Stimulated activated naive CD8-positive, alpha-beta T cell treated with anti-CD3 and anti-CD28 coated beads, Interleukin-15, Interleukin-2, amounts not matched to agents 100 ng/mL and 50 ng/mL, for 24 hours (primary cell): ENCODE measurements around the gene SMCO4.
"Not testable (repeated sequence)": the region's sequence is repeated elsewhere in the genome, so short reads cannot be mapped to it uniquely, and the experiment has no call there.

Experiments used
- H3K27ac Mint-ChIP-seq: one replicate; pipeline ENCODE4 v1.8.0; 2021; ENCODE audit warnings: mild to moderate bottlenecking, mixed read lengths
- H3K27me3 Mint-ChIP-seq: one replicate; pipeline ENCODE4 v1.8.0; 2021; ENCODE audit warnings: mixed read lengths
- H3K36me3 Mint-ChIP-seq: one replicate; pipeline ENCODE4 v1.8.0; 2021; ENCODE audit warnings: low read depth, mixed read lengths
- H3K4me1 Mint-ChIP-seq: one replicate; pipeline ENCODE4 v1.8.0; 2021; ENCODE audit warnings: low read depth, mixed read lengths
- H3K4me3 Mint-ChIP-seq: one replicate; pipeline ENCODE4 v1.8.0; 2021; ENCODE audit warnings: mild to moderate bottlenecking, mixed read lengths
- H3K9me3 Mint-ChIP-seq: one replicate; pipeline ENCODE4 v1.8.0; 2021; ENCODE audit warnings: mixed read lengths

The SMCO4 gene, protein sequence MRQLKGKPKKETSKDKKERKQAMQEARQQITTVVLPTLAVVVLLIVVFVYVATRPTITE

DNA sequence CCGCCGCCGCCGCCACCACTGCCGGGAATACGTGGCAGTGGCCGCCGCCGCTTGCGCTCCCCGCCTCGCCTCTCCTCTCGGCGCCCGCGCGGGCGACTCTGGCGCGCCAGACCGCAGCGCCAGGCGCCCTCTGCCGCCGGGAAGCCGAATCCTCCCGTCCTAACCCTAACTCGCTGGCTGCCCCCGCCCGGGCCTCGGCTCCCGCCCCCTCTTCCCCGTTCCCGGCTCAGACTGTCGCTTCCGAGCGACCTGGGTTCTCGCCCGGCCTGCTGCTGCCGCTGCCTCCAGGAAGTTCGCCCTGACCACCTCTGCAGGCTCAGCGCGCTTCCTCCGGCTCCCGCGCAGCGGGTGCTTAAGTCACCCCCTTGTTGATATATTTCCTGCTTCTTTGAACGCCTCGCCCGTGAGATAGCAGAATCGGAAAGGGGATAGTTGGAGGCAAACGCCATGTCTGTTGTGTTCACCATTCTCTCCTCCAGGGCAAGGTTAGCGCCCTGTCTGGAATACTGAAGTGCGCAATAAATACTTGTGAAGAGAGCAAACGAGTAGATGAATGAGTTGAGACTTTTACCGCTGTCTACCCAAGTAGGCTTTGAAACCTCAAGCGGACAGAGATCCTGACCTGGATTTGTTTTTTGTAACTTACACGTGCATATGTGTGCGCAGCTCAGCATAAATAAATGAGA is at the start of gene SMCO4:
SMCO4 (minus strand) TSS at position 100 of the 686 bp plus-strand sequence. CDS start 64,202 bp downstream, outside the sequence.
- Mint-ChIP-seq H3K27ac (peak within 1 kb of the TSS; percentile 60), H3K27me3 (peaks cover 10% of the 10 kb centered on the region), H3K4me1 (peaks cover 17% of the 10 kb centered on the region), H3K36me3 (no peaks in the 10 kb centered on the region), H3K9me3 (no peaks in the 10 kb centered on the region), H3K4me3 (peak within 1 kb of the TSS; percentile 87)

DNA sequence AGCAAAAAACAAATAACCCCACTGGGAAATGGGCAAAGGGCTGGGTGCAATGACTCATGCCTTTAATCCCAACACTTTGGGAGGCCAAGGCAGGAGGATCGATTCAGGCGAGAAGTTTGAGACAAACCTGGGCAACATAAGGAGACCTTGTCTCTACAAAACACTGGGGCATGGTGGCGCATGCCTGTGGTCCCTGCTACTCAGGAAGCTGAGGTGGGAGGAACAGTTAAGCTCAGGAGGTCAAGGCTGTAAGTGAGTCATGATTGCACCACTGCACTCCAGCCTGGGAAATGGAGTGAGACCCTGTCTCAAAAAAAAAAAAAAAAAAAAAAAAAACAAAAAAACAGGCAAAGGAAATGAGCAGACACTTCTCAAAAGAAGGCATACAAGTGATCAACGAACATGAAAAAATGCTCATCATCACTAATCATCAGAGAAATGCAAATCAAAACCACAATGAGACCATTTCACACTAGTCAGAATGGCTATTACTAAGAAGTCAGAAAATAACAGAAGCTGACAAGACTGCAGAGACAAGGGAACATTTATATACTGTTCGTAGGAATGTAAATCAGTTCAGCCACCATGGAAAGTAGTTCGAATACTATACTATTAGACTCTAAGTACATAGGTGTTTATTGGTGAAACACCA is 48.2 kb upstream of the SMCO4 start:
- H3K27ac Mint-ChIP-seq = no peak overlapping the region
- no peaks in the 10 kb centered on the region for H3K9me3 Mint-ChIP-seq
- H3K36me3 Mint-ChIP-seq = no peaks in the 10 kb centered on the region
- H3K27me3 Mint-ChIP-seq = peaks cover 13% of the 10 kb centered on the region
- no peak overlapping the region for H3K4me3 Mint-ChIP-seq
- no peaks in the 10 kb centered on the region for H3K4me1 Mint-ChIP-seq

DNA sequence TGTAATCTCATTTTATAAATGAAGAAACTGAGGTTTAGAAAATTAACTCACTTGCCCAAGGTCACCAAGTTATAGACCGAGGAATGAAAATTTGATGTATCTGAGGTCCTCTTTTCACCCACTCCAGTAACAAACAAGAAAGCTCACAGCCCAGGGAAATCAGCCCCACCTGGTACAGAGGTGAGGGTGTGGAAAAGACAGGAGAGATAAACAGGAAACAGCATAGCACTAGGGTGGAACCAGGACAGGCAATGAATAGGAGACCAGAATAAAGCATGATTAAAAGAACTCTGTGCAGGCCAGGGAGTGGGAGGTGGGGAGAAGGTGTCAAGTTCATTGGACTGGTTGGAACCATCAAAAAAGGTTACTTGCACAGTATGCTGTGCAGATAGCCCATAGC is 46.2 kb upstream of the SMCO4 start:
- no peaks in the 10 kb centered on the region for H3K36me3 Mint-ChIP-seq
- no peak overlapping the region for H3K27ac Mint-ChIP-seq
- peaks cover 14% of the 10 kb centered on the region for H3K27me3 Mint-ChIP-seq
- H3K4me1 Mint-ChIP-seq = no peaks in the 10 kb centered on the region
- H3K9me3 Mint-ChIP-seq = no peaks in the 10 kb centered on the region
- H3K4me3 Mint-ChIP-seq = no peak overlapping the region

DNA sequence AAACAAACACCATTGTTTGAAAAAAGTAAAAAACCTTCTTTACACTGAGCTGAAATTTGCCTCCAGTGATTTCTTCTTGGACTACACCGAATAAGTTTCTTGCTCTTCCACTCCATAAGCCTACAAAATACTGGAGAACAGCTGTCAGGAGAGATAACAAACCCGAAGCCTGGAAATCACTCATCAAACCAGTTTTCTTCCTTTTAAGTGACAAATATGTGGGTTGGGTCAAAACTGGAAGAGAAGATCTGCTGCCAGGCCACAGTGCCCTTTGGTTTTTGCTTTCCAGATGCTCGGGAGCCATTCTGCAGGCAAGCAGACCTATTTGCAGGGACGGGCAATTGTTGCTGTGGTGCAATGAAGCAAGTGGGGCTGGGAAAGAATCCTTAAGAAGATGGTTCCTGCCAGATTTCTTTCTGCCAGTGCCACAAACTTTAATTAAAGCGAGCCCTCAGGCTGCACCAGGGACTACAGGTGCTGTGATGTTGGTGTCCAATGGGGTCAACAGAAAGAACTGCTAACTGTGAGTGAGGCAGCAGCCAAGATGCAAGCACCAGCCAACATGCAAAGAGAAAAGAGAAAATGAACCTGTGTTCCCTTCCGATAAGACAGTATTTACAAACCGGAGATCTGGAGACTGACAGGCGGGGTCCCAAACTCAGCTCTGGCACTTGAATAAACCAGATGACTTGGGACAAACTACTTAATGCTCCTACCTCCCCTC is 44.8 kb upstream of the SMCO4 start:
- Mint-ChIP-seq H3K4me3 (no peak overlapping the region), H3K9me3 (no peaks in the 10 kb centered on the region), H3K27ac (no peak overlapping the region), H3K27me3 (peaks cover 23% of the 10 kb centered on the region), H3K36me3 (no peaks in the 10 kb centered on the region), H3K4me1 (no peaks in the 10 kb centered on the region)

DNA sequence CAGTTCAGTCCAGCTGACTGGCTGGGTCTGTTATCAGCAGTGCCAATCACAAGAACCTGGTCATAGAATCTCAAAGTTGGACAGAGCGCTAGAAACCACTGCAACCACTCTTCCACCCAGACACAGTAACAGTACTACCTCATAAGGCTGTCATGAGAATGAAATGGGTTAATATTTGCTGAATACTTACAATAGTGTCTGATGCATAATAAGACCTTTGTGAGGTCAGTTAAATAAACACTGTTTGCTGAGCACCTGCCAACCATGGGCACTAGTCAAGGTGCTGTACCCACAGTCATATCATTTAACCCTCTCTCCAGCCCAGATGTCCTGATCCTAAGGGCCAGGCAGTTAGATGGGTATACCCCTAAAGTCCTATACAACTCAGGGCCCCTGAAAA is 44.2 kb upstream of the SMCO4 start:
- H3K36me3 Mint-ChIP-seq, H3K27ac Mint-ChIP-seq, H3K4me3 Mint-ChIP-seq, H3K9me3 Mint-ChIP-seq, H3K4me1 Mint-ChIP-seq: not testable (repeated sequence)
- H3K27me3 Mint-ChIP-seq = peaks cover 28% of the 10 kb centered on the region

DNA sequence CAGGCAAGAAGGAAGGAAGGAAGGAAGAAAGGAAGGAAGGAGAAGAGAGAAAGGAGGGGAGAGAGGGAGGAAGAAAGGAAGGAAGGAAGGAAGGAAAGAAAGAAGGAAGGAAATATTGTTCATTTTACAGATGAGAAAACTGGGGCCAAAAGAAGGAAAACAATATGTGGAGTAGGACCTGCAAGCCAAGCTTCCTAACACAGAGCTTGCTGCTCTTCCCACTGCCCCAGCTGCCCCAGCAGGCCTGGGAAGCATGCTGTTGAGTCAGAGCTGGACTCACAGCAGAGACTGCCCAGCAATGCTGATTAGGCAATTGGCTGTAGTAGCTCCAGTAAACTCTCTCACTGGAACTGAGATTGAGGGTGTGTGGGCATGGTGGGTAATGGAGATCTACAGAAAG is 42.6 kb upstream of the SMCO4 start:
- Mint-ChIP-seq H3K27ac (no peak overlapping the region), H3K27me3 (peaks cover 33% of the 10 kb centered on the region), H3K4me1 (no peaks in the 10 kb centered on the region), H3K36me3 (no peaks in the 10 kb centered on the region), H3K9me3 (no peaks in the 10 kb centered on the region), H3K4me3 (no peak overlapping the region)

DNA sequence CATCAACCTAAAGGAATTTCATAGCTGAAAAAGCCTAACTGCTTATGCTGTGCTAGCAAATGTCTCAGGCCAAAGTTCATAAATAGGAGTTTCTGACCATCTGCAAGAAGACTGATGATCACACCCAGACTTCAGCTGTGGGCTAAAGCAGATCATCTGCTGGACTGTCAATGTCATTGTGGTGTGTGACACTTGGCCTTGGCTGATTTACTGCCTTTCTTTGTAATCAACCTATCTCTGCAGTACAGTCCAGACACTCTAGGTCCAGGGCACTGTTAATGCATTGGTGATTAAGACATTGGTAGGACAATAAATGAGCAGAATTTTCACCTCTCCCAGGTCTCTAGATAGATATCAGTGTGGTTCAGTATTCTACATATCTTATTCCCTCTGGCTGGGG is 40.3 kb upstream of the SMCO4 start:
- no peaks in the 10 kb centered on the region for H3K36me3 Mint-ChIP-seq
- no peaks in the 10 kb centered on the region for H3K4me1 Mint-ChIP-seq
- peaks cover 28% of the 10 kb centered on the region for H3K27me3 Mint-ChIP-seq
- peaks cover 7% of the 10 kb centered on the region for H3K9me3 Mint-ChIP-seq
- H3K4me3 Mint-ChIP-seq = no peak overlapping the region
- no peak overlapping the region for H3K27ac Mint-ChIP-seq

DNA sequence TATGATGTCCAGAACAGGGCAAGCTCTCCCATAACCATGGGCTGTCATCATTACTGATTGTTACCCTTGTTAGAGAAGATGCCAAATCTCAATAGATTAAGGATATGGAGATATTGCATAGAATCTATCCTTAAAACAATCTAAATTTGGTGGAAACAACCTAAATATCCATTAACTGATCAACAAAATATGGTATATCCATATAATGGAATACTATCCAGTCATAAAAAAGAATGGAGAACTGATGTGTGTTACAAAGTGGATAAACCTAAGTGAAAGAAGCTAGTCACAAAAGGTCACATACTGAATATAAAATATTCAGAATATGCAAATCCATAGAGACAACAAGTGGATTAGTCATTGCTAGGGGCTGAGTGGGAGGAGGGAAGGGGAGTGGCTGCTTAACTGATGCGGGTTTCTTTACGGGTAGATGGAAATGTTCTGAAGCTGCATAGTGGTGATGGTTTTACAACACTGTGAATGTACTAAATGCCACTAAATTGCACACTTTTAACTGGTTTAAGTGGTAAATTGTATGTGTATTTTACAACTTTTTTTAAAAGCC is 36.1 kb upstream of the SMCO4 start:
- peaks cover 7% of the 10 kb centered on the region for H3K9me3 Mint-ChIP-seq
- H3K27me3 Mint-ChIP-seq = peaks cover 24% of the 10 kb centered on the region
- no peaks in the 10 kb centered on the region for H3K36me3 Mint-ChIP-seq
- H3K27ac Mint-ChIP-seq = no peak overlapping the region
- no peaks in the 10 kb centered on the region for H3K4me1 Mint-ChIP-seq
- no peak overlapping the region for H3K4me3 Mint-ChIP-seq

DNA sequence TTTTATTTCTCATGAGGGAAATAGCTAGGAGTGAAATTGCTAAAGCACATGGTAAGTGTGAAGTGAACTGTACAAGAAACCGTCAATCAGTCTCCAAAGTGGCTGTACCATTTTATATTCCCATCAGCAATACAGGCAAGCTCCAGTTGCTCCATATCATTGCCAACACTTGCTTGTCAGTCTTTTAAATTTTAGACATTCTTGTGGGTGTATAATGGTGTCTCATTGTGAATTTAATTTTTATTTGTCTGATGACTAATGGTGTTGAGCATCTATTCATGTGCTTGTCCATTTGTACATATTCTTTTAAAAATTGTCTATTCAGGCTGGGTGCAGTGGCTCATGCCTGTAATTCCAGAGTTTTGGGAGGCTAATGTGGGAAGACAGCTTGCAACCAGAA is 34.1 kb upstream of the SMCO4 start:
- no peaks in the 10 kb centered on the region for H3K36me3 Mint-ChIP-seq
- peaks cover 11% of the 10 kb centered on the region for H3K27me3 Mint-ChIP-seq
- H3K4me3 Mint-ChIP-seq = no peak overlapping the region
- peaks cover 7% of the 10 kb centered on the region for H3K9me3 Mint-ChIP-seq
- no peaks in the 10 kb centered on the region for H3K4me1 Mint-ChIP-seq
- H3K27ac Mint-ChIP-seq = no peak overlapping the region

DNA sequence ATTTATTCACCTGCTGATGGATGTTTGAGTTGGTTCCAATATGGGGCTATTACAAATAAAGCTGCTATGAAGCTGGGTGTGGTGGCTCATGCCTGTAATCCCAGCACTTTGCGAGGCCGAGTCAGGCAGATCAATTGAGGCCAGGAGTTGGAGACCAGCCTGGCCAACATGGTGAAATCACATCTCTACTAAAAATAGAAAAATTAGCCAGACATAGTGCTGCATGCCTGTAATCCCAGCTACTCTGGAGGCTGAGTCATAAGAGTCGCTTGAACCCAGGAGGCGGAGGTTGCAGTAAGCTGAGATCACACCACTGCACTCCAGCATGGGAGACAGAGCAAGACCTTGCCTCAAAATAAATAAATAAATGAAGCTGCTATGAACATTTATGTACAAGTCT is 33.7 kb upstream of the SMCO4 start:
- not testable (repeated sequence) for H3K4me3 Mint-ChIP-seq, H3K36me3 Mint-ChIP-seq, H3K4me1 Mint-ChIP-seq, H3K27ac Mint-ChIP-seq, H3K9me3 Mint-ChIP-seq
- H3K27me3 Mint-ChIP-seq = peaks cover 11% of the 10 kb centered on the region

DNA sequence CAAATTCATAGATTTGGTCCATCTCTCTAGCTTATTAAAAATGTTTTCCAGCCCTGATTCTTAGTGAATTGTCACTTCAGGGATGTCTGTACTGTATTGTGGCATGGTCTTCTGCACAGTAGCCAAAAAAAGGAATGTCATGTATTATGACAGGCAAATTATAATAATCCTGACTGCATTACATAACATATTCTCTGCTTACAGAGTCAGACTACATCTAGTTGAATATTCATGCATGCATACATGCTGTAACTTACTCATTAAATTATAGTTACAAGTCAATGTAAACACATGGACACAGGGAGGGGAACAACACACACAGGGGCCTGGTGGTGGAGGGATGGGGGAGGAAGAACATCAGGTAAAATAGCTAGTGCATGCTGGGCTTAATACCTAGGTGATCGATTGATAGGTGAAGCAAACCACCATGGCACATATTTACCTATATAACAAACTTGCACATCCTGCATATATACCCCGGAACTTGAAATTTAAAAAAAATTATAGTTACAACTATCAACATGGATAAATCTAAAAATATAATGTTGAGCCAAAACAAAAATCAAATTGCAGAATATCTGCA is 31.5 kb upstream of the SMCO4 start:
- H3K27ac Mint-ChIP-seq = no peak overlapping the region
- H3K4me1 Mint-ChIP-seq = no peaks in the 10 kb centered on the region
- no peak overlapping the region for H3K4me3 Mint-ChIP-seq
- H3K27me3 Mint-ChIP-seq = peaks cover 5% of the 10 kb centered on the region
- no peaks in the 10 kb centered on the region for H3K36me3 Mint-ChIP-seq
- peaks cover 6% of the 10 kb centered on the region for H3K9me3 Mint-ChIP-seq

DNA sequence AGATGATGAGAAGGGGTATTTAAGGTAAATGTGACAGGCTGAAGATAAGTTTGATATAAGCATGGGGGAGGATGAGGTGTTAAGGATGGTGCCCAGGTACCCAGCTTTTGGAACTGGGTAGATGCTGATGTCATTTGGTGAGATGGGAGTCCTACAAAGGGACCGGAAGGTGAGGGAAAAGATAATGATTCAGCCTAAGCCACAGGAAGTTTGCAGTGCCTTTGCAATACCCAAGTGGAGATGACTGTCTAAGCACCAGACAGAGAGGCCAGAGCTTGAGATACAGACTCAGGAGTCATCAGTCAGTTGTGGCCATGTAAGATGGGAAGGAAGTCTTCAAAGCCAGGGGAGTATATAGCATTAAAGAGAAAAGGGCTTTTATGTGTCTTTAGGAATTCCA is 30.0 kb upstream of the SMCO4 start:
- Mint-ChIP-seq H3K4me1 (no peaks in the 10 kb centered on the region), H3K36me3 (no peaks in the 10 kb centered on the region), H3K9me3 (no peaks in the 10 kb centered on the region), H3K4me3 (no peak overlapping the region), H3K27ac (no peak overlapping the region), H3K27me3 (peaks cover 5% of the 10 kb centered on the region)

DNA sequence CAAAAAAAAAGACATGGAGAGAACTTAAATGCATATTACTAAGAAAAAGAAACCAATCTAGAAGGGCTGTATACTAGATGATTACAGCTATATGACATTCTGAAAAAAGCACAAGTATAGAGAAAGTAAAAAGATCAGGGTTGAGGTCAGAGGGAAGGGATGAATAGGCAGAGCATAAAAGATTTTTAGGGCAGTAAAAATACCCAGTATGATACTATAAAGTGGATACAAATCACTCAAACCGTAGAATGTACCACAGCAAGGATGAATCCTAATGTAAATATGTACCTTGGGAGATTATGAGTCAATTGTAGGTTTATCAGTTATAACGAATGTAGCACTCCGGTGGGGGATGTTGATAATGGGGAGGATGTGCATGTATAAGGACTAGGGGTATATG is 29.4 kb upstream of the SMCO4 start:
- H3K9me3 Mint-ChIP-seq = no peaks in the 10 kb centered on the region
- H3K36me3 Mint-ChIP-seq = no peaks in the 10 kb centered on the region
- no peaks in the 10 kb centered on the region for H3K4me1 Mint-ChIP-seq
- H3K4me3 Mint-ChIP-seq = no peak overlapping the region
- H3K27me3 Mint-ChIP-seq = peaks cover 3% of the 10 kb centered on the region
- no peak overlapping the region for H3K27ac Mint-ChIP-seq

DNA sequence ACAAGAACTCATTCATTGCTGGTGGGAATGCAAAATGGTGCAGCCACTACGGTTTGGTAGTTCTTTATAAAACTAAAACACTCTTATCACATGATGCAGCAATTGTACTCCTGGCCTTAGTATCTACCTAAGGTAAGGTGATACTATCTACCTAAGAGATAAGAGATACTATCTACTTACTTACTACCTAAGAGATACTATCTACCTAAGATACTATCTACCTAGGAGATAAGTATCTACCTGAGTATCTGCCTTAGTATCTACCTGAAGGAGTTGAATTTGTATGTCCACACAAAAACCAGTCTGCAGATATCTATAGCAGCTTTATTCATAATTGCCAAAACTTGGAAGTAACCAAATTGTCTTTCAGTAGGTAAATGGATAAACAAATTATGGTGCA is 29.0 kb upstream of the SMCO4 start:
- Mint-ChIP-seq H3K27me3 (peaks cover 3% of the 10 kb centered on the region), H3K27ac (no peak overlapping the region), H3K9me3 (no peaks in the 10 kb centered on the region), H3K4me1 (no peaks in the 10 kb centered on the region), H3K4me3 (no peak overlapping the region), H3K36me3 (no peaks in the 10 kb centered on the region)

DNA sequence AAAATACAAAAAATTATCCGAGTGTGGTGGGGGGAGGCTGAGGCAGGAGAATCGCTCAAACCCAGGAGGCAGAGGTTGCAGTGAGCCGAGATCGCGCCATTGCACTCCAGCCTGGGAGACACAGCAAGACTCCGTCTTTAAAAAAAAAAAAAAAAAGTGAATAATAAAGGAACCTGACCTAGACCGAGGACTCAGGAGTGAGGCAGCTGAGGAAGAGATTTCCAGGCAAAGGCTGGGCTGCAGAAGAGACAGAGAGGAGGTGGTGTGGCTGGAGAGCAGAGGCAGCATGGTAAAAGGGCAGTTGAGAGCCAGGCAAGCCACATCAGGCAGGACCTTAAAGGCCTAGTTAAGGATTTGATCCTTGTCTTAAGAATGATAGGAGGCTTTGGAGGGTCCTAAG is 28.4 kb upstream of the SMCO4 start:
- no peaks in the 10 kb centered on the region for H3K9me3 Mint-ChIP-seq
- H3K36me3 Mint-ChIP-seq = no peaks in the 10 kb centered on the region
- peaks cover 3% of the 10 kb centered on the region for H3K27me3 Mint-ChIP-seq
- no peak overlapping the region for H3K27ac Mint-ChIP-seq
- no peaks in the 10 kb centered on the region for H3K4me1 Mint-ChIP-seq
- H3K4me3 Mint-ChIP-seq = no peak overlapping the region
